ENCODE data around the gene LMF1.
"Not testable (repeated sequence)": the region's sequence is repeated elsewhere in the genome, so short reads cannot be mapped to it uniquely, and the experiment has no call there.

LMF1 gene

DNA sequence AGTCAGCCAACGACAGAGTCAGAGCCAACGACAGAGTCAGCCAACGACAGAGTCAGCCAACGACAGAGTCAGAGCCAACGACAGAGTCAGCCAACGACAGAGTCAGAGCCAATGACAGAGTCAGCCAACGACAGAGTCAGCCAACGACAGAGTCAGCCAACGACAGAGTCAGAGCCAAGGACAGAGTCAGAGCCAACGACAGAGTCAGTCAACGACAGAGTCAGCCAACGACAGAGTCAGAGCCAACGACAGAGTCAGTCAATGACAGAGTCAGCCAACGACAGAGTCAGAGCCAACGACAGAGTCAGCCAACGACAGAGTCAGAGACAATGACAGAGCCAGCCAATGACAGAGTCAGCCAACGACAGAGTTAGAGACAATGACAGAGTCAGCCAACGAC is 22.0 kb downstream of the LMF1 start:
- not testable (repeated sequence) for DNase-seq (ENCODE audit: low read depth in 2 of 2)

DNA sequence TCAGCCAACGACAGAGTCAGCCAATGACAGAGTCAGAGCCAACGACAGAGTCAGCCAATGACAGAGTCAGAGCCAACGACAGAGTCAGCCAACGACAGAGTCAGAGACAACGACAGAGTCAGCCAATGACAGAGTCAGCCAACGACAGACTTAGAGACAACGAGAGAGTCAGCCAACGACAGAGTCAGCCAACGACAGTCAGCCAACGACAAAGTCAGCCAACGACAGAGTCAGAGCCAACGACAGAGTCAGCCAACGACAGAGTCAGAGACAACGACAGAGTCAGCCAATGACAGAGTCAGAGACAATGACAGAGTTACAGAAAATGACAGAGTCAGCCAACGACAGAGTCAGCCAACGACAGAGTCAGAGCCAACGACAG is 22.9 kb downstream of the LMF1 start:
- not testable (repeated sequence) for DNase-seq (ENCODE audit: low read depth in 2 of 2)

DNA sequence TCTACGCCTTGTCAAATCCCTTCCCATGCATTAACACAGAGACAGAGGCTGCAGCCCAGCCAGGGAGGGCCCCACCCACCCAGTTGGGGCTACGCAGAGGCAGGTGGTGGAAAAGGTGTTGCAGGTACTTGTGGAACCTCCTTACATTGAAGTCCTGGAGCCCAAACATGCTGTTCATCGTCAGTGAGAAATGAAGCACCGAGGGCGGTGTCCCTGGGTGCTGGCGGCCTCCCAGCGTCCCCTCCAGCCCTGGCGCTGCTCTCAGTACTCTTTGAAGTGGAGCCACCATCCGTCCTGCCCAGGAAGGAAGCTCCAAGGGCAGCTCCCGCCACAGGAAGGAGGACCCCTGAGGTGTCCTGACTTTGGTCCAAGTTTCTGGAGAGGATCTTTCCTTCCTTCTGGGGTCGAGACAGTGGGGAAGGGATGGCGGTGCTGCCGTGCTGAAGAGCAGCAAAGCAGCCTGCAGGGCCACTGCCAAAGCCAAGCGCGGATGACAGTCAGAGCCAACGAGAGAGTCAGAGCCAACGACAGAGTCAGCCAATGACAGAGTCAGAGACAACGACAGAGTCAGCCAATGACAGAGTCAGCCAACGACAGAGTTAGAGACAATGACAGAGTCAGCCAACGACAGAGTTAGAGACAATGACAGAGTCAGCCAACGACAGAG is 23.4 kb downstream of the LMF1 start:
- DNase-seq (ENCODE audit: low read depth in 2 of 2), result no peak

- no peak for DNase-seq (ENCODE audit: low read depth in 2 of 2)
Observed at GRCh38 chr16:946048-946395, 24.8 kb downstream of the LMF1 start.

- DNase-seq (ENCODE audit: low read depth in 2 of 2), result no peak
Observed at GRCh38 chr16:945271-946047, 25.3 kb downstream of the LMF1 start.

- no peak for DNase-seq (ENCODE audit: low read depth in 2 of 2)
Observed at GRCh38 chr16:943971-944370, 26.8 kb downstream of the LMF1 start.

DNA sequence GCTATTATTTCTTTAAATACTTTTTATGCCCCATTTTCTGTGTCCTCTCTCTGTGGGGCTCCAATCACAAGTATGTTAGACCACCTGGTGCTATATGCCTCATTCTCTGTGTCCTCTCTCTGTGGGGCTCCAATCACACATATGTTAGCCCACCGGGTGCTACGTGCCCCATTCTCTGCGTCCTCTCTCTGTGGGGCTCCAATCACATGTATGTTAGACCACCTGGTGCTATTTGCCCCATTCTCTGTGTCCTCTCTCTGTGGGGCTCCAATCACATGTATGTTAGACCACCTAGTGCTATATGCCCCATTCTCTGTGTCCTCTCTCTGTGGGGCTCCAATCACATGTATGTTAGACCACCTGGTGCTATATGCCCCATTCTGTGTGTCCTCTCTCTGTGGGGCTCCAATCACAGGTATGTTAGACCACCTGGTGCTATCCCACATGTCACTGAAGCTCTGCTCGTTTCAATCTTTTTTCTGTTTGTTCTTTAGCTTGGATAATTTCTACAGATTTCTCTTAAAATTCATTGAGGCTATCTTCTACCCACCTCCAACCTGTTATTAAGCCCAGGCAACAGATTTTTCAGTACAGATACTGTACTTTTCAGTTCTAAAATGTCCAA is 28.2 kb downstream of the LMF1 start:
- no peak for DNase-seq (ENCODE audit: low read depth in 2 of 2)

DNA sequence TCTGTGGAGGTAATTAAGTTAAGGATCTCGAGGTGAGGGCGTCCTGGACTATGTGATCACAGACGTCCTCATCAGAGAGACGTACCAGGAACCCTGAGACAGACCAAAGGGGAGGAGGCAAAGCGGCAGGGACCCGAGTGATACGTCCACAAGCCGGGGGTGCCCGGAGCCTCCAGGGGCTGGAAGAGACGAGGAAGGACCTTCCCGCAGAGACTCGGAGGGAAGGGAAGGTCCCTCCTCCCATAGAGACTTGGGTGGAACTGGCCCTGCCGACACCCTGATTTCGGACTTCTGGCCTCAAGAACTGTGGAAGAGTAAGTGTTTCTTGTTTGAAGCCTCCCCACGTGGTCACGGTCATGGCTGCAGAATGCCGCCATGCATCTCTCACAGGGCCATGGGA is 30.8 kb downstream of the LMF1 start:
- DNase-seq (ENCODE audit: low read depth in 2 of 2), result no peak

GRCh38 chr16:939311-939710 is 31.5 kb downstream of the LMF1 start:
- no peak for DNase-seq (ENCODE audit: low read depth in 2 of 2)

GRCh38 chr16:938752-939151 is 32.0 kb downstream of the LMF1 start:
- DNase-seq (ENCODE audit: low read depth in 2 of 2), result no peak

DNA sequence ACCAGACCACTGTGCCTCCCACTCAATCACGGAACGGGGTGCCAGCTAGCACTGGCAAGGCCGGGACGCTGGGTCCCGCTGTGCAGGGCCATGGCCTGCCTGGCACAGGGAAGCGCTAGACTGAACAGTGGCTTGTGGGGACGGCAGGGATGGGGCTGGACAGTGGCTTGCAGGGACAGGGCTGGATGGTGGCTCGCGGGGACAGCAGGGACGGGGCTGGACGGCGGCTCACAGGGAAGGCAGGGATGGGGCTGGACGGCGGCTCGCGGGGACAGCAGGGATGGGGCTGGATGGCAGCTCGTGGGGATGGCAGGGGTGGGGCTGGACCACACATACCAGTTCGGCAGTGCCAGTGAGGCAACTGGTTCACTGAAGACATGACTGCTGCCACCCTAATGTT is 32.6 kb downstream of the LMF1 start:
- DNase-seq (ENCODE audit: low read depth in 2 of 2), result no peak

DNA sequence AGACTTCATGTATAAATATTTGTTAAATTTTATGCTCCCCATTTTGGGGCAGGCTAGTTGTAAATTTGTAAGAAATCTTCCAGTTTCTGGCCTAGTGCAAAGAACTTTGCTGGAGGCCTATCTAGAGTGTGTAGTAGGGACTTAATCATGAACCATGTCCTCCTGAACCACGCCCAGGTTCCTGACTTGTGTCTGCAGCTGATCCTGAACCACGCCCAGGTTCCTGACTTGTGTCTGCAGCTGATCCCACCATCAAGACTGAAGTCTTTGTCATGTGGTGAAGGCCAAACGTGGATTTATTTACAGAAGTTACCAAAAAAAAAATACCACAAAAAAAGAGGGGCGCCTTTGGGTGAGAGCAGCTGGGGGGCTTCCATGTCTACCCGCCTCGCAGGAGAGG is 33.1 kb downstream of the LMF1 start:
- no peak for DNase-seq (ENCODE audit: low read depth in 2 of 2)

DNA sequence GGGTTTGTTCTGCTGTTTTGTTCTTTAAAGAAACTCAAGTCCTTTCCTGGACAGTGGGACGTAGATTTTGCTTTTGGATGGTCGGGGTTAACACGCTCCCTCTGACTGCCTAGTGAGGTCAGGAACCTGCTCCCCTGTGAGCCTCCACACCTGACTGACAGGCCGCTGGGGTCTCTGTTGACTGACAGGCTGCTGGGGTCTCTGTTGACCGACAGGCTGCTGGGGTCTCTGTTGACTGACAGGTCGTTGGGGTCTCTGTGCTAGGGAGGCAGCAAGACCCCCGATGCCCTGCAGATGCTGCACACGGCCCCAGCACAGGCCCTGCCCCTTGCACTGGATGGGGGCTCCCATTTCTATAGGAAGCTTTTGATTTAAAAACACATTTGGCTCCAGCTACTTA is 33.5 kb downstream of the LMF1 start:
- DNase-seq (ENCODE audit: low read depth in 2 of 2), result no peak

- DNase-seq (ENCODE audit: low read depth in 2 of 2), result no peak
Observed at GRCh38 chr16:935684-936083, 35.1 kb downstream of the LMF1 start.

- no peak for DNase-seq (ENCODE audit: low read depth in 2 of 2)
Observed at GRCh38 chr16:934178-934577, 36.6 kb downstream of the LMF1 start.

GRCh38 chr16:933581-933980 is 37.2 kb downstream of the LMF1 start:
- no peak for DNase-seq (ENCODE audit: low read depth in 2 of 2)

DNA sequence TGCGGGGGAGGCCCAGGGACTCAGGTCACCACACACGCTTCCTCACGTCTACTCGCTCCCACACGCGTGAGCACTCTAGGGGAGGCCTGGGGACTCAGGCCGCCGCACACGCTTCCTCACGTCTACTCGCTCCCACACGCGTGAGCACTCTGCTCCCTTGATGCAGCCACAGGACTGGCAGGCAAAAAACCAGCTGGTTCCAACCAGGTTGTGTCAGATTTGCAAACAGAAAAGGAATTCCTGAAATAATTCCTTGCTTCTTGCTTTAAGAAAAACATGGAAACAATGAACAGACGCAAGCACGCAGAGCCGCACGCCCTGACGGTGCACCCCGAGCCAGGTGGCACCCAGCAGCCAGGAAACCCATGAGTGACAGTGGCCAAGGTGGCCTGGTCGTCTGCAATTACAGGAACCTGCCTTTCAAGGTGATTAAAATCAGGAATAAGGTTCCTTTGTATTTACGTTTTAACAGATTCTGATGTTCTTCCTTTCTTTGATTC is 37.9 kb downstream of the LMF1 start:
- no peak for DNase-seq (ENCODE audit: low read depth in 2 of 2)

GRCh38 chr16:931626-932500 is 38.9 kb downstream of the LMF1 start:
- DNase-seq (ENCODE audit: low read depth in 2 of 2), result no peak

- DNase-seq (ENCODE audit: low read depth in 2 of 2), result no peak
Observed at GRCh38 chr16:931171-931570, 39.6 kb downstream of the LMF1 start.

DNA sequence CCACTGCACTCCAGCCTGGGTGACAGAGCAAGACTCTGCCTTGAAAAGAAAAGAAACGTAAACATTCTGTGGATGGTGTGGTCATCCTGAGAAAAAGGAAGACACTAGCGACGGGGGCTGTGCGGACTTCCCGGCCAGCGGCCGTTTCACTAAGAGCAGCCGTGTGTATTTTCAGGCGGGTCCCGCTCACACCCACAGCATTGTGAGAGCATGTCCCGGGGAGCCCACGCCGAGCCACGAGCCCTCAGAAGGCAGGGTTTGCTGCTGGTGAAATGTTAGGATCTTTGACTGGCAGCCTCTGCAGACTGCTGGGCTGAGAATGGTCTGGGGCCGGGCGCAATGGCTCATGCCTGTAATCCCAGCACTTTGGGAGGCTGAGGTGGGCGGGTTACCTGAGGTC is 40.3 kb downstream of the LMF1 start:
- DNase-seq (ENCODE audit: low read depth in 2 of 2), result no peak

DNA sequence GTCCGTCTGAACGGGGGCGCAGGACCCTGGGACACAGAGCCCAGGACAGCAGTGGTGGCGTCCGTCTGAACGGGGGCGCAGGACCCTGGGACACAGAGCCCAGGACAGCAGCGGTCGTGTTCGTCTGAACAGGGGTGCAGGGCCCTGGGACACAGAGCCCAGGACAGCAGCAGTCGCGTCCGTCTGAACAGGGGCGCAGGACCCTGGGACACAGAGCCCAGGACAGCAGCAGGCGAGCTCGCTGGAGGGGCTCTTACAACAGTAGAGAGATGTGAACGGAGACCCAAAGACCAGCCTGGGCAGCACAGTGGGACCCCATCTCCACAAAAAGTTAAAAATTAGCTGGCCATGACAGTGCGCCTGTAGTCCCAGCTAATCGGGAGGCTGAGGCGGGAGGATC is 40.7 kb downstream of the LMF1 start:
- DNase-seq (ENCODE audit: low read depth in 2 of 2), result no peak
